HepG2 (cell line): ENCODE data around the gene ZNF670. TPM values are rescaled to one million over a fixed set of nuclear protein-coding genes. Genes with fewer than 3 reads are reported as not detected.

Experiments used
- ATAC-seq: fragments of 200-7000 bp; cut with Tn5 transposase; 3 replicates; pipeline ENCODE4 v1.9.1; 2020; ENCODE audit warnings: mild to moderate bottlenecking, moderate library complexity
- BruUV-seq: library from RNA; stranded (reverse); fragments of 400-500 nt; replicated peaks from 2 replicates; lab custom pipeline; 2021; lab: Mats Ljungman, UMichigan
- CTCF ChIA-PET: fragments of 300-600 bp; formaldehyde crosslinking; extraction: SDS; loops from one replicate; lab custom pipeline; 2021; ENCODE audit warnings: low total read pairs, inconsistent platforms, low intra/inter-chr PET ratio; lab: Yijun Ruan, JAX
- POLR2A ChIA-PET: fragments of 350-600 bp; sonication (Branson Sonifier 250); formaldehyde crosslinking; loops from one replicate; lab custom pipeline; 2020; ENCODE audit warnings: antibody characterized with exemption, inconsistent platforms; lab: Yijun Ruan, JAX
- DNase-seq: peaks from one replicate; pipeline ENCODE4 v3.0.0-alpha.2; 2015; ENCODE audit warnings: low spot score
- FAIRE-seq: peaks from 3 replicates; lab custom pipeline; 2011; peaks lifted over from hg19 to GRCh38; lab: Jason Lieb, UNC
- H2AFZ ChIP-seq: one replicate; pipeline ENCODE4 v1.6.1; 2011; ENCODE audit warnings: low read length, inconsistent platforms
- H3K27ac ChIP-seq: fragments of 300-600 bp; 3 replicates; pipeline ENCODE4 v1.8.0; 2011; ENCODE audit warnings: mixed run types, mild to moderate bottlenecking, mixed read lengths, low read length, inconsistent platforms; ENCODE audit not compliant: insufficient read depth; ENCODE audit errors: extremely low read length
- H3K27me3 ChIP-seq, 2 experiments: fragments of 200-600 bp in 1 of 2; 2 replicates in 1 of 2; 3 replicates in 1 of 2; pipeline versions ENCODE4 v1.6.0 to v1.8.0; 2011; ENCODE audit warnings: low read length in 2 of 2, mild to moderate bottlenecking in 2 of 2, moderate library complexity in 2 of 2, inconsistent platforms in 1 of 2; ENCODE audit not compliant: insufficient read depth in 2 of 2, control insufficient read depth in 1 of 2
- H3K36me3 ChIP-seq, 2 experiments: fragments of 200-600 bp in 1 of 2; replicated peaks in 1 of 2; 2 replicates in 1 of 2; 3 replicates in 1 of 2; pipeline versions ENCODE4 v1.5.1 to v1.8.0; 2011; ENCODE audit warnings: low read length in 2 of 2, inconsistent platforms in 1 of 2; ENCODE audit not compliant: insufficient read depth in 2 of 2, control insufficient read depth in 1 of 2
- H3K4me1 ChIP-seq: 2 replicates; pipeline ENCODE4 v1.5.1; 2012; ENCODE audit warnings: low read length, inconsistent platforms; ENCODE audit not compliant: insufficient read depth
- H3K4me2 ChIP-seq: 2 replicates; pipeline ENCODE4 v1.6.0; 2011; ENCODE audit warnings: low read depth, low read length, inconsistent platforms
- H3K4me3 ChIP-seq, 3 experiments: fragments of 200-600 bp in 1 of 3; sonication (generic), shearing (Covaris generic) in 1 of 3; replicated peaks in 1 of 3; 2 replicates each; pipeline ENCODE4 v1.5.1; 2011 to 2016; ENCODE audit warnings: low read length in 3 of 3, inconsistent platforms in 2 of 3, low read depth in 2 of 3, mild to moderate bottlenecking in 2 of 3, control low read depth in 1 of 3, mixed read lengths in 1 of 3; ENCODE audit not compliant: insufficient read depth in 1 of 3
- H3K79me2 ChIP-seq: one replicate; pipeline ENCODE4 v1.6.1; 2011; ENCODE audit warnings: low read length, inconsistent platforms; ENCODE audit not compliant: insufficient read depth
- H3K9ac ChIP-seq: 2 replicates; pipeline ENCODE4 v1.6.0; 2011; ENCODE audit warnings: mild to moderate bottlenecking, low read depth, low read length, inconsistent platforms; ENCODE audit not compliant: insufficient read depth
- H3K9me3 ChIP-seq: 2 replicates; pipeline ENCODE4 v1.5.1; 2012; ENCODE audit warnings: mild to moderate bottlenecking, low read length
- H4K20me1 ChIP-seq: 2 replicates; pipeline ENCODE4 v1.6.0; 2011; ENCODE audit warnings: inconsistent platforms, mild to moderate bottlenecking, low read length, moderate library complexity; ENCODE audit not compliant: insufficient read depth
- ELF1 ChIP-seq: sonication (generic); formaldehyde crosslinking; IDR thresholded peaks from 2 replicates; pipeline ENCODE4 v1.4.0; 2020; ENCODE audit warnings: missing genetic modification reagents
- FOXK2 ChIP-seq: fragments of 450-650 bp; IDR thresholded peaks from 2 replicates; pipeline ENCODE4 v1.6.1; 2016
- HMG20B ChIP-seq: conservative IDR thresholded peaks from 2 replicates; pipeline ENCODE4 v1.6.1; 2016; ENCODE audit warnings: missing genetic modification reagents, missing compliant biosample characterization
- HMGA1 ChIP-seq: sonication (generic); formaldehyde crosslinking; conservative IDR thresholded peaks from 2 replicates; pipeline ENCODE4 v1.4.0; 2020; ENCODE audit warnings: missing genetic modification reagents
- NRL ChIP-seq: sonication (generic); formaldehyde crosslinking; IDR thresholded peaks from 2 replicates; pipeline ENCODE4 v1.5.0; 2020; ENCODE audit warnings: missing genetic modification reagents, mild to moderate bottlenecking, moderate library complexity, borderline replicate concordance
- POLR2A ChIP-seq, 2 experiments: IDR thresholded peaks; 2 replicates each; pipeline ENCODE4 v1.6.1; 2011; ENCODE audit warnings: low read depth in 2 of 2, low read length in 2 of 2, mild to moderate bottlenecking in 1 of 2, moderate library complexity in 1 of 2; ENCODE audit not compliant: insufficient read depth in 1 of 2
- SOX5 ChIP-seq: IDR thresholded peaks from 2 replicates; pipeline ENCODE4 v1.6.1; 2016; ENCODE audit warnings: borderline replicate concordance
- ZFX ChIP-seq: sonication (generic); formaldehyde crosslinking; IDR thresholded peaks from 2 replicates; pipeline ENCODE4 v1.4.0; 2020; ENCODE audit warnings: mild to moderate bottlenecking, low read depth, missing genetic modification reagents, moderate library complexity
- ZNF101 ChIP-seq: sonication (generic); formaldehyde crosslinking; IDR thresholded peaks from 2 replicates; pipeline ENCODE4 v1.4.0; 2020; ENCODE audit warnings: mild to moderate bottlenecking, low read depth, missing genetic modification reagents, borderline replicate concordance
- ZNF629 ChIP-seq: sonication (generic); formaldehyde crosslinking; conservative IDR thresholded peaks from 2 replicates; pipeline ENCODE4 v1.5.0; 2020; ENCODE audit warnings: missing genetic modification reagents
- ZZZ3 ChIP-seq: sonication (generic); formaldehyde crosslinking; IDR thresholded peaks from 2 replicates; pipeline ENCODE4 v1.4.0; 2020; ENCODE audit warnings: missing genetic modification reagents, mild to moderate bottlenecking, borderline replicate concordance
- WGBS: methylation state at CpG from one replicate; pipeline ENCODE4 v1.1.6; 2017; ENCODE audit warnings: low lambda C conversion rate; 5-methylcytosine and 5-hydroxymethylcytosine counted together
- in situ Hi-C: cut with HindIII; loops from 2 replicates; pipeline ENCODE4 v1.10.0; 2017; ENCODE audit warnings: low pct_unique_long_range_greater_than_20kb; ENCODE audit not compliant: extremely low pct_ligation_motif_present
- intact Hi-C: fragments of 100-400 bp; cut with micrococcal nuclease; formaldehyde crosslinking; loops from one replicate; pipeline ENCODE4 v1.10.0; 2022; ENCODE audit not compliant: unreplicated experiment
- polyA plus RNA-seq, 8 experiments: library from polyadenylated mRNA; depleted of rRNA in 3 of 8; stranded (reverse) in 7 of 8; unstranded in 1 of 8; fragments of >200 nt; fragmentation: Illumina TruSeq in 4 of 8; extraction: Trizol in 4 of 8; gene quantifications; 2 replicates each; pipeline versions ENCODE4 v1.2.1 to v1.2.3, GENCODE V29; 2011 to 2016; ENCODE audit warnings: low read depth in 4 of 8, missing spikeins in 1 of 8, mixed read lengths in 1 of 8; ENCODE audit not compliant: insufficient read depth in 1 of 8
- total RNA-seq, 5 experiments: library from RNA; depleted of rRNA; stranded (reverse); fragments of >200 nt; fragmentation: Illumina TruSeq; extraction: Trizol; gene quantifications; 2 replicates each; pipeline ENCODE4 v1.2.3, GENCODE V29; 2016; ENCODE audit warnings: low read depth in 1 of 5
- TF ChIP-seq, protein P1 (sequence below): sonication (generic); formaldehyde crosslinking; IDR thresholded peaks from 2 replicates; pipeline ENCODE4 v1.5.0; 2020; ENCODE audit warnings: missing genetic modification reagents, mild to moderate bottlenecking, borderline replicate concordance
- TF ChIP-seq, protein P2 (sequence below): sonication (generic); formaldehyde crosslinking; conservative IDR thresholded peaks from 2 replicates; pipeline ENCODE4 v1.5.0; 2020; ENCODE audit warnings: missing genetic modification reagents
- TF ChIP-seq, protein P3 (sequence below): sonication (generic); formaldehyde crosslinking; IDR thresholded peaks from 2 replicates; pipeline ENCODE4 v1.4.0; 2020; ENCODE audit warnings: missing genetic modification reagents, borderline replicate concordance
- TF ChIP-seq, protein P4 (sequence below): sonication (generic); IDR thresholded peaks from 2 replicates; pipeline ENCODE4 v1.6.1; 2016; ENCODE audit warnings: low read depth, borderline replicate concordance
- TF ChIP-seq, protein P5 (sequence below): sonication (generic); formaldehyde crosslinking; IDR thresholded peaks from 2 replicates; pipeline ENCODE4 v1.5.0; 2020; ENCODE audit warnings: mild to moderate bottlenecking, low read depth, missing genetic modification reagents, borderline replicate concordance

ZNF670 gene
- total and polyA plus RNA-seq, 2 of the 13 experiments (the other 11 are each of a cell fraction or from before 2014, with no cell fraction given) = 4.2 to 10.9 TPM

DNA sequence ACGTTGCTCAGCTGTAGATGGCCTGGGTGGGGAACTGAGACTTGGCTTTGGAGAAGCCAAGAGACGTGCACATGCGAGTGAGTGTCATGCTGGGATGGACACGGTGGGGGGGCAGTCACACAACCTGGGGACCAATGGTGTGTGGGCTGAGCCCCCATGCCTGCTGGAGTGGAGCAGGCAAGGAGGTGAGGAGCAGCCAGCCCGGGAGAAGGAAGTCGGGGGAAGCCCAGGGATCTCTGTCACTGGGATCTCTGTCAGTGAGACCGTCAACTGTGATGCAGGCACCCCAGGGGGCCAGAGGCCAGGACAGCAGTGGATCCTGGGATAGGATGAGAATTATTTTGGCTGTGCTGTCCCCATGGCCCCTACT lies 36.5 kb upstream of the ZNF670 start (continued):
- TF ChIP-seq, protein P1, sequence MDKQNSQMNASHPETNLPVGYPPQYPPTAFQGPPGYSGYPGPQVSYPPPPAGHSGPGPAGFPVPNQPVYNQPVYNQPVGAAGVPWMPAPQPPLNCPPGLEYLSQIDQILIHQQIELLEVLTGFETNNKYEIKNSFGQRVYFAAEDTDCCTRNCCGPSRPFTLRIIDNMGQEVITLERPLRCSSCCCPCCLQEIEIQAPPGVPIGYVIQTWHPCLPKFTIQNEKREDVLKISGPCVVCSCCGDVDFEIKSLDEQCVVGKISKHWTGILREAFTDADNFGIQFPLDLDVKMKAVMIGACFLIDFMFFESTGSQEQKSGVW = no peak
- no peak for TF ChIP-seq ELF1 (CRISPR knock-in tag)

DNA sequence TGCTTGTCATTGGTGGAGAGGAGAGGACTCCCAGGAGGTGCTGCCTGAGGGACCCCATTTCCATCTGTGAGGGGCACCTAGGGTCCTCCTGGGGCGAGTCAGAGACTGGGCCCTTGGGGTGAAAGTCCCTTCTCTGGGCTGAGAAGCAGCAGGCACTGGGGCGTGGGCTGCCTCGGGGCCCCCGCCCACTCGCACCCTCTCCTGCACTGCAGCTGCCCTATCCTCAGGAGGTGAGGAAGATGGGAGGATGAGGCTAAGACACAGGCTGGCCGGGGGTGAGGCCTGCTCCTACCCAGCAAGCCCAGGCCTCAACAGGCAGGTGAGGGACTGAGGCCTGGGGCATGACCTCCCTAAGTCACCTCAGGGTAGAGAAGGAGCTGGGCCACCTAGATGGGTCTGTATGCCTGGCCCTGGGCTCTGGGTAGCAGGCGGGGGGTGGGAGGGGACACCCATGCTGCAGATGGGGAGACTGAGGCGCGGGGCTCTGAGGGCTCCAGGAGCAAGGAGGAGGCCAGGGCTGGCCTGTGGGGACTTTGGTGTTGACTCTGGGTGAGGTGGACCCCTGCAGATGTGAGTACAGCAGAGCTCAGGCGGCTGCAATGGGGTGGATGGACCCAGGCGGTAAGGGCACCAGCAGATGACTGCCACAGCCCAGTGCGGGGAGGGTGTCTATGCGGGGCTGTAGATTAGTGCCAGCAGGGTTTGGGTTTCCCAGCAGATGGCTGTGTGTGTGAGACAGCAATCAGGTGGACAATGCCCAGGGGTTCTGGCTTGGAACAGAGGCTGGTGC lies 35.9 kb upstream of the ZNF670 start:
- BruUV-seq = no TSS peak
- FAIRE-seq (no peak), ATAC-seq (peak; percentile 4; the same call in 2 of the 3 replicates), DNase-seq (no peak)
- no peaks in the 10 kb centered on the region for H3K9me3 ChIP-seq
- H3K27me3 ChIP-seq = no peaks in the 10 kb centered on the region
- intact Hi-C loops = loop anchor here (5.0 to 10.0 kb wide), 4 partner anchors 107 to 218 kb away; partner anchors contain the start of genes AHCTF1, ZNF496 and ZNF695
- peaks cover 4% of the 10 kb centered on the region for H3K79me2 ChIP-seq
- H2AFZ ChIP-seq = no peak overlapping the region
- H3K9ac ChIP-seq = peak overlapping the region; percentile 79
- H3K4me3 ChIP-seq = peak overlapping the region in 2 of 3 experiments; percentile 77 to 82; a peak in 2 of 6 replicates
- H3K36me3 ChIP-seq = no peaks in the 10 kb centered on the region
- H3K4me1 ChIP-seq = peaks cover 51% of the 10 kb centered on the region
- H4K20me1 ChIP-seq = no peaks in the 10 kb centered on the region
- WGBS = 54% methylated on average over 3 of the region's 13 CpGs
- CTCF ChIA-PET = no interaction called here
- peak overlapping the region; percentile 83 for H3K4me2 ChIP-seq
- H3K27ac ChIP-seq = no peak overlapping the region
- POLR2A ChIA-PET = interaction anchor here (1.2 kb wide), 1 partner anchor 36 kb away, joined by 3 read pairs; the partner anchor contains the start of gene ZNF670
- in situ Hi-C loops = no loop called here
- TF ChIP-seq HMGA1 (CRISPR knock-in tag) (no peak), HMG20B (CRISPR knock-in tag) (no peak), ZNF101 (no peak), NRL (CRISPR knock-in tag) (no peak), ZZZ3 (CRISPR knock-in tag) (no peak), FOXK2 (no peak), ZNF629 (CRISPR knock-in tag) (peak; percentile 83), ZFX (CRISPR knock-in tag) (peak; percentile 15; the same call in 1 of the 2 replicates), SOX5 (no peak), POLR2A (IDR thresholded peaks at IDR 0.05; ENCODE audit: insufficient read depth in 1 of 2, low read depth in 2 of 2, low read length in 2 of 2) (no peak)
- TF ChIP-seq, protein P2, sequence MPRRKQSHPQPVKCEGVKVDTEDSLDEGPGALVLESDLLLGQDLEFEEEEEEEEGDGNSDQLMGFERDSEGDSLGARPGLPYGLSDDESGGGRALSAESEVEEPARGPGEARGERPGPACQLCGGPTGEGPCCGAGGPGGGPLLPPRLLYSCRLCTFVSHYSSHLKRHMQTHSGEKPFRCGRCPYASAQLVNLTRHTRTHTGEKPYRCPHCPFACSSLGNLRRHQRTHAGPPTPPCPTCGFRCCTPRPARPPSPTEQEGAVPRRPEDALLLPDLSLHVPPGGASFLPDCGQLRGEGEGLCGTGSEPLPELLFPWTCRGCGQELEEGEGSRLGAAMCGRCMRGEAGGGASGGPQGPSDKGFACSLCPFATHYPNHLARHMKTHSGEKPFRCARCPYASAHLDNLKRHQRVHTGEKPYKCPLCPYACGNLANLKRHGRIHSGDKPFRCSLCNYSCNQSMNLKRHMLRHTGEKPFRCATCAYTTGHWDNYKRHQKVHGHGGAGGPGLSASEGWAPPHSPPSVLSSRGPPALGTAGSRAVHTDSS = no peak
- TF ChIP-seq, protein P3, sequence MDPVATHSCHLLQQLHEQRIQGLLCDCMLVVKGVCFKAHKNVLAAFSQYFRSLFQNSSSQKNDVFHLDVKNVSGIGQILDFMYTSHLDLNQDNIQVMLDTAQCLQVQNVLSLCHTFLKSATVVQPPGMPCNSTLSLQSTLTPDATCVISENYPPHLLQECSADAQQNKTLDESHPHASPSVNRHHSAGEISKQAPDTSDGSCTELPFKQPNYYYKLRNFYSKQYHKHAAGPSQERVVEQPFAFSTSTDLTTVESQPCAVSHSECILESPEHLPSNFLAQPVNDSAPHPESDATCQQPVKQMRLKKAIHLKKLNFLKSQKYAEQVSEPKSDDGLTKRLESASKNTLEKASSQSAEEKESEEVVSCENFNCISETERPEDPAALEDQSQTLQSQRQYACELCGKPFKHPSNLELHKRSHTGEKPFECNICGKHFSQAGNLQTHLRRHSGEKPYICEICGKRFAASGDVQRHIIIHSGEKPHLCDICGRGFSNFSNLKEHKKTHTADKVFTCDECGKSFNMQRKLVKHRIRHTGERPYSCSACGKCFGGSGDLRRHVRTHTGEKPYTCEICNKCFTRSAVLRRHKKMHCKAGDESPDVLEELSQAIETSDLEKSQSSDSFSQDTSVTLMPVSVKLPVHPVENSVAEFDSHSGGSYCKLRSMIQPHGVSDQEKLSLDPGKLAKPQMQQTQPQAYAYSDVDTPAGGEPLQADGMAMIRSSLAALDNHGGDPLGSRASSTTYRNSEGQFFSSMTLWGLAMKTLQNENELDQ (CRISPR knock-in tag) = no peak
- TF ChIP-seq, protein P4, sequence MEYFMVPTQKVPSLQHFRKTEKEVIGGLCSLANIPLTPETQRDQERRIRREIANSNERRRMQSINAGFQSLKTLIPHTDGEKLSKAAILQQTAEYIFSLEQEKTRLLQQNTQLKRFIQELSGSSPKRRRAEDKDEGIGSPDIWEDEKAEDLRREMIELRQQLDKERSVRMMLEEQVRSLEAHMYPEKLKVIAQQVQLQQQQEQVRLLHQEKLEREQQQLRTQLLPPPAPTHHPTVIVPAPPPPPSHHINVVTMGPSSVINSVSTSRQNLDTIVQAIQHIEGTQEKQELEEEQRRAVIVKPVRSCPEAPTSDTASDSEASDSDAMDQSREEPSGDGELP = 0 out of 2 replicates have a peak, but pooled peaks have one; percentile 4
- TF ChIP-seq, protein P5, sequence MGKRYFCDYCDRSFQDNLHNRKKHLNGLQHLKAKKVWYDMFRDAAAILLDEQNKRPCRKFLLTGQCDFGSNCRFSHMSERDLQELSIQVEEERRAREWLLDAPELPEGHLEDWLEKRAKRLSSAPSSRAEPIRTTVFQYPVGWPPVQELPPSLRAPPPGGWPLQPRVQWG (CRISPR knock-in tag) = no peak
